Stomach (tissue), 4 donors: Measurements from ENCODE around the gene RELN.

Source experiments
- CTCF ChIP-seq, 7 experiments: fragments of 450-650 bp in 4 of 7; fragments of 200-600 bp in 3 of 7; sonication (generic) in 3 of 7; IDR thresholded peaks; one replicate each; pipeline ENCODE4 v1.5.1; 2016 to 2019; ENCODE audit warnings: antibody characterized with exemption in 7 of 7, control low read depth in 2 of 7, mild to moderate bottlenecking in 1 of 7
- POLR2AphosphoS5 ChIP-seq, 3 donors: sonication (generic); formaldehyde crosslinking; IDR thresholded peaks; one replicate each; pipeline ENCODE4 v1.6.1; 2016; ENCODE audit warnings: antibody characterized with exemption in 3 of 3

- TF ChIP-seq CTCF (IDR thresholded peaks at IDR 0.05) (no peak), POLR2AphosphoS5 (IDR thresholded peaks at IDR 0.05) (no peak)
Observed at GRCh38 chr7:103423467-103424179, 565.8 kb downstream of the RELN start.
